Osteocyte (in vitro differentiated cells): ENCODE measurements around the gene CISH. TPM values are rescaled to one million over a fixed set of nuclear protein-coding genes. Genes with fewer than 3 reads are reported as not detected.
A peak's percentile ranks its signal among the peaks of the same experiment; 100 is the strongest.

Experiments used
- DNase-seq: peaks from one replicate; pipeline ENCODE4 v3.0.0; 2021; ENCODE audit warnings: mixed read lengths; ENCODE audit not compliant: unreplicated experiment; ENCODE audit errors: extremely low spot score
- H3K27ac Mint-ChIP-seq: one replicate; pipeline ENCODE4 v1.8.0; 2021; ENCODE audit warnings: mild to moderate bottlenecking, mixed read lengths; ENCODE audit not compliant: unreplicated experiment
- H3K27me3 Mint-ChIP-seq: one replicate; pipeline ENCODE4 v1.8.0; 2021; ENCODE audit warnings: mixed read lengths; ENCODE audit not compliant: unreplicated experiment
- H3K36me3 Mint-ChIP-seq: one replicate; pipeline ENCODE4 v1.8.0; 2021; ENCODE audit warnings: mixed read lengths; ENCODE audit not compliant: unreplicated experiment
- H3K4me1 Mint-ChIP-seq: one replicate; pipeline ENCODE4 v1.8.0; 2021; ENCODE audit warnings: mixed read lengths; ENCODE audit not compliant: unreplicated experiment
- H3K4me3 Mint-ChIP-seq: one replicate; pipeline ENCODE4 v1.8.0; 2021; ENCODE audit warnings: mild to moderate bottlenecking, moderate library complexity, mixed read lengths; ENCODE audit not compliant: unreplicated experiment
- H3K9me3 Mint-ChIP-seq: one replicate; pipeline ENCODE4 v1.8.0; 2021; ENCODE audit warnings: mixed read lengths; ENCODE audit not compliant: unreplicated experiment
- CTCF ChIP-seq: fragments of 200-600 bp; sonication (generic); IDR thresholded peaks from 2 replicates; pipeline ENCODE4 v1.5.0; 2021; ENCODE audit warnings: antibody characterized with exemption, mild to moderate bottlenecking, moderate library complexity
- total RNA-seq: library from RNA; stranded (reverse); gene quantifications from 2 replicates; pipeline ENCODE4 v1.2.1, GENCODE V29; 2021

CISH gene
- total RNA-seq, 1 donor from 2014 or later = 1.7 TPM

- Mint-ChIP-seq H3K27me3 (no peaks in the 10 kb centered on the region), H3K27ac (no peak overlapping the region), H3K36me3 (no peaks in the 10 kb centered on the region), H3K9me3 (no peaks in the 10 kb centered on the region), H3K4me3 (no peak overlapping the region), H3K4me1 (peaks cover 19% of the 10 kb centered on the region)
- no peak for TF ChIP-seq CTCF
- no peak for DNase-seq
Observed at GRCh38 chr3:50630877-50631276, 19.3 kb upstream of the CISH start.

GRCh38 chr3:50630394-50630793 lies 18.8 kb upstream of the CISH start:
- TF ChIP-seq CTCF = no peak
- Mint-ChIP-seq H3K4me3 (no peak overlapping the region), H3K9me3 (no peaks in the 10 kb centered on the region), H3K27ac (no peak overlapping the region), H3K27me3 (no peaks in the 10 kb centered on the region), H3K4me1 (peaks cover 19% of the 10 kb centered on the region), H3K36me3 (no peaks in the 10 kb centered on the region)
- no peak for DNase-seq

GRCh38 chr3:50628601-50629000 lies 17.0 kb upstream of the CISH start:
- DNase-seq = no peak
- Mint-ChIP-seq H3K9me3 (no peaks in the 10 kb centered on the region), H3K4me3 (no peak overlapping the region), H3K4me1 (peaks cover 28% of the 10 kb centered on the region), H3K36me3 (no peaks in the 10 kb centered on the region), H3K27me3 (no peaks in the 10 kb centered on the region), H3K27ac (no peak overlapping the region)
- no peak for TF ChIP-seq CTCF

GRCh38 chr3:50627407-50628051 lies 16.0 kb upstream of the CISH start:
- no peak overlapping the region for H3K4me3 Mint-ChIP-seq
- H3K4me1 Mint-ChIP-seq = peaks cover 27% of the 10 kb centered on the region
- no peak for DNase-seq
- H3K27ac Mint-ChIP-seq = peak overlapping the region; percentile 66
- H3K36me3 Mint-ChIP-seq = no peaks in the 10 kb centered on the region
- no peaks in the 10 kb centered on the region for H3K27me3 Mint-ChIP-seq
- H3K9me3 Mint-ChIP-seq = no peaks in the 10 kb centered on the region
- TF ChIP-seq CTCF = peak; percentile 35

- Mint-ChIP-seq H3K27ac (no peak overlapping the region), H3K27me3 (no peaks in the 10 kb centered on the region)
- no peak for DNase-seq
Observed at GRCh38 chr3:50626401-50626800, 14.8 kb upstream of the CISH start.

More at GRCh38 chr3:50626401-50626800, 14.8 kb upstream of the CISH start:
- Mint-ChIP-seq H3K36me3 (peaks cover 2% of the 10 kb centered on the region), H3K4me1 (peaks cover 20% of the 10 kb centered on the region), H3K4me3 (no peak overlapping the region), H3K9me3 (no peaks in the 10 kb centered on the region)
- TF ChIP-seq CTCF = no peak
